ENCODE measurements around the gene DOCK10.

The DOCK10 gene

DNA sequence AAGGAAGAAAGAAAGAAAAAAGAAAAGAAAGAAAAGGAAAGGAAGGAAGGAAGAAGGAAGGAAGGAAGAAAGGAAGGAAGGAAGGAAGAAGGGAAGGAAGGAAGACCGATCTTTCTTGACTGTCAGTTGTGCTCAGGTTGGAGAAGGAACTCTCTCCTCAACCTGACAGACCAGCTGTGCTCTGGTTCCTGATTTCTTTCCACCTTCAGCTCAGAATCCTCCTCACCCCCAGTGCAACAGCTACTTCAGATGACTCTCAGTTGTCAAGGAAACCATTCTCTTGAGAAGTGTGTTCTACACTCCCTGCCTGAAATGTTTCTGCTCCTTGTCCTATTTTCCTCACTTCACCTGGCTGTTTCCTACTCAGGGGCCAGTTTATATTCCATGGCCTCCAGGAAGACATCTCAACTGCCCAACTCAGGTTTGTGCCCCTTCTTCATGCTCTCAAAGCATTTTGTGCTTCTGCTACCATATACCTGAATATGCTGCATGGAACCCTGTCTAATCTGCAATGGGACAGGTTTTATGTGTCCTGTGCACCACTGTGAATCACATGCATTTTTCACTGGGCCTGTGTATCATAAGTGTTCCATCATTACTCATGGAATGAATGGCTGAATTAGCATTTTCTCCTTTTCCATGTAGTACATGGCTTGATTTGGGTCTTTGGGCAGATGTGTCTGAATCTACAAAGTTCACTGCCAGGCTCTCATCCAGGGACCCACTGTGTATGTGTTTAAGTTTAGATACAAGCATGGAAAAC, 32.8 kb upstream of the DOCK10 start:
- TF ChIP-seq EZH2 (IDR thresholded peaks at IDR 0.05; ENCODE audit: borderline replicate concordance, low read depth, low read length, severe bottlenecking) = no peak
- TF ChIP-seq, protein P1, sequence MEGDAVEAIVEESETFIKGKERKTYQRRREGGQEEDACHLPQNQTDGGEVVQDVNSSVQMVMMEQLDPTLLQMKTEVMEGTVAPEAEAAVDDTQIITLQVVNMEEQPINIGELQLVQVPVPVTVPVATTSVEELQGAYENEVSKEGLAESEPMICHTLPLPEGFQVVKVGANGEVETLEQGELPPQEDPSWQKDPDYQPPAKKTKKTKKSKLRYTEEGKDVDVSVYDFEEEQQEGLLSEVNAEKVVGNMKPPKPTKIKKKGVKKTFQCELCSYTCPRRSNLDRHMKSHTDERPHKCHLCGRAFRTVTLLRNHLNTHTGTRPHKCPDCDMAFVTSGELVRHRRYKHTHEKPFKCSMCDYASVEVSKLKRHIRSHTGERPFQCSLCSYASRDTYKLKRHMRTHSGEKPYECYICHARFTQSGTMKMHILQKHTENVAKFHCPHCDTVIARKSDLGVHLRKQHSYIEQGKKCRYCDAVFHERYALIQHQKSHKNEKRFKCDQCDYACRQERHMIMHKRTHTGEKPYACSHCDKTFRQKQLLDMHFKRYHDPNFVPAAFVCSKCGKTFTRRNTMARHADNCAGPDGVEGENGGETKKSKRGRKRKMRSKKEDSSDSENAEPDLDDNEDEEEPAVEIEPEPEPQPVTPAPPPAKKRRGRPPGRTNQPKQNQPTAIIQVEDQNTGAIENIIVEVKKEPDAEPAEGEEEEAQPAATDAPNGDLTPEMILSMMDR (IDR thresholded peaks at IDR 0.05; ENCODE audit: borderline replicate concordance, extremely low read depth, low read length, poor library complexity, severe bottlenecking) = no peak
- Histone ChIP-seq H3K9me3 (ENCODE audit: insufficient read depth, low read length, severe bottlenecking) (no peaks in the 10 kb centered on the region), H3K4me3 (ENCODE audit: low read depth in 1 of 2, low read length in 2 of 2) (no peak overlapping the region), H3K36me3 (ENCODE audit: insufficient read depth, low read length) (no peaks in the 10 kb centered on the region), H2AFZ (ENCODE audit: low read depth, low read length) (no peak overlapping the region), H3K9ac (ENCODE audit: low read depth, low read length) (no peak overlapping the region), H3K4me2 (ENCODE audit: insufficient read depth, low read length) (no peak overlapping the region), H4K20me1 (ENCODE audit: insufficient read depth, low read length) (no peaks in the 10 kb centered on the region), H3K79me2 (ENCODE audit: insufficient read depth, low read length) (no peaks in the 10 kb centered on the region), H3K4me1 (ENCODE audit: insufficient read depth, low read length) (no peaks in the 10 kb centered on the region), H3K27ac (ENCODE audit: low read length) (no peak overlapping the region), H3K27me3 (ENCODE audit: insufficient read depth, low read length, poor library complexity) (no peaks in the 10 kb centered on the region)
- DNase-seq = no peak
- ATAC-seq (ENCODE audit: insufficient read depth, low read depth) = no peak

DNA sequence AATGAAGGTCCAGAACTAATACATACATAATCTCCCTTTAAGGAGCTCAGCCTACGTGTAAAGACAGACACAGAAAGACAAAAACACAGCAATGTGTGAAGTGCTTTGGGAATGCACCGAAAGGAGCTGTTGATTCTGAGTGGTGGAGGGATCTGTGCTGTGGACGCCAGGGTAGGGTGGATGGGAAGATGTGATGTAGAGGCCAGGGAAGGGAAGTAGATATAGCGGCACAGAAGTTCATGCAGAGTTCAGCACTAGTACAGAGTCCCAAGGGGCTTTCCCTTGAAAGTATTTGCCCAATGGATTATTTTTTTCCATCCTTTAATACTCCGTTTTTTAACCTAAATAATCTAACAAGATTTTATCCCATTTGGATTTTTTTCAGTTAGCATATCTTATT, 32.1 kb upstream of the DOCK10 start:
- H3K4me3 ChIP-seq (ENCODE audit: low read depth in 1 of 2, low read length in 2 of 2) = no peak overlapping the region
- no peaks in the 10 kb centered on the region for H3K36me3 ChIP-seq (ENCODE audit: insufficient read depth, low read length)
- H2AFZ ChIP-seq (ENCODE audit: low read depth, low read length) = no peak overlapping the region
- no peak overlapping the region for H3K9ac ChIP-seq (ENCODE audit: low read depth, low read length)
- H3K4me1 ChIP-seq (ENCODE audit: insufficient read depth, low read length) = no peaks in the 10 kb centered on the region
- H3K9me3 ChIP-seq (ENCODE audit: insufficient read depth, low read length, severe bottlenecking) = no peaks in the 10 kb centered on the region
- DNase-seq (no peak), ATAC-seq (ENCODE audit: insufficient read depth, low read depth) (no peak)
- TF ChIP-seq, protein P1 (IDR thresholded peaks at IDR 0.05; ENCODE audit: borderline replicate concordance, extremely low read depth, low read length, poor library complexity, severe bottlenecking) = no peak
- no peak for TF ChIP-seq EZH2 (IDR thresholded peaks at IDR 0.05; ENCODE audit: borderline replicate concordance, low read depth, low read length, severe bottlenecking)
- no peaks in the 10 kb centered on the region for H3K79me2 ChIP-seq (ENCODE audit: insufficient read depth, low read length)
- H3K4me2 ChIP-seq (ENCODE audit: insufficient read depth, low read length) = no peak overlapping the region
- no peaks in the 10 kb centered on the region for H4K20me1 ChIP-seq (ENCODE audit: insufficient read depth, low read length)
- no peak overlapping the region for H3K27ac ChIP-seq (ENCODE audit: low read length)
- H3K27me3 ChIP-seq (ENCODE audit: insufficient read depth, low read length, poor library complexity) = no peaks in the 10 kb centered on the region

DNA sequence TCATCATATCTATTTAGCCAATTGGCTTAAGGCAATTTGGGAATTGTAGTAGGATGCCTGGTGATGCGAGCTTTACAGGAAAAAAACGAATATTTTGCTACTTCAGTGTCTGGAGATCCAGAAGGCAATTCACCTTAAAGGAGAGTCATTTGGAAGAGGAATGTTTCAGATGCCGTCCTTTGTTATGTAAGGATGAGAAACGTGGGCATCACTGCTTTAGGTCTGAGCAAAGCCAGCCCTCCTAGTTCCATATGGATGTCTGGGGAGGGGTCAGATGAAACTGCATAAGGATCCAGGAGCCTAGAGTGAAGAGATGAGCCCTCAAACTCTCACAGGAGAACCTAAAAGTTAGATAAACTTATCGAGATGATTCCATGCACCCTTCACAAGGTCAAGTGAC, 30.9 kb upstream of the DOCK10 start:
- Histone ChIP-seq H3K9me3 (ENCODE audit: insufficient read depth, low read length, severe bottlenecking) (no peaks in the 10 kb centered on the region), H3K4me1 (ENCODE audit: insufficient read depth, low read length) (no peaks in the 10 kb centered on the region), H3K27me3 (ENCODE audit: insufficient read depth, low read length, poor library complexity) (no peaks in the 10 kb centered on the region), H3K4me2 (ENCODE audit: insufficient read depth, low read length) (no peak overlapping the region), H3K9ac (ENCODE audit: low read depth, low read length) (no peak overlapping the region), H4K20me1 (ENCODE audit: insufficient read depth, low read length) (no peaks in the 10 kb centered on the region), H3K79me2 (ENCODE audit: insufficient read depth, low read length) (no peaks in the 10 kb centered on the region), H3K27ac (ENCODE audit: low read length) (no peak overlapping the region), H3K4me3 (ENCODE audit: low read depth in 1 of 2, low read length in 2 of 2) (no peak overlapping the region), H2AFZ (ENCODE audit: low read depth, low read length) (no peak overlapping the region), H3K36me3 (ENCODE audit: insufficient read depth, low read length) (no peaks in the 10 kb centered on the region)
- TF ChIP-seq, protein P1 (IDR thresholded peaks at IDR 0.05; ENCODE audit: borderline replicate concordance, extremely low read depth, low read length, poor library complexity, severe bottlenecking) = no peak
- no peak for TF ChIP-seq EZH2 (IDR thresholded peaks at IDR 0.05; ENCODE audit: borderline replicate concordance, low read depth, low read length, severe bottlenecking)
- no peak for ATAC-seq (ENCODE audit: insufficient read depth, low read depth)
- DNase-seq = no peak

All from DND-41 (cell line).